WI38 (cell line): ENCODE data around the gene ABR.
"Not testable (repeated sequence)": the region's sequence is repeated elsewhere in the genome, so short reads cannot be mapped to it uniquely, and the experiment has no call there.

ENCODE experiments used
- H3K4me3 ChIP-seq: 2 replicates; pipeline ENCODE4 v1.5.1; 2011; ENCODE audit warnings: low read depth, mild to moderate bottlenecking, control low read depth, low read length
- CTCF ChIP-seq: IDR thresholded peaks from 2 replicates; pipeline ENCODE4 v1.5.1; 2012; ENCODE audit warnings: low read depth, mild to moderate bottlenecking, control low read depth, low read length

The ABR gene

DNA sequence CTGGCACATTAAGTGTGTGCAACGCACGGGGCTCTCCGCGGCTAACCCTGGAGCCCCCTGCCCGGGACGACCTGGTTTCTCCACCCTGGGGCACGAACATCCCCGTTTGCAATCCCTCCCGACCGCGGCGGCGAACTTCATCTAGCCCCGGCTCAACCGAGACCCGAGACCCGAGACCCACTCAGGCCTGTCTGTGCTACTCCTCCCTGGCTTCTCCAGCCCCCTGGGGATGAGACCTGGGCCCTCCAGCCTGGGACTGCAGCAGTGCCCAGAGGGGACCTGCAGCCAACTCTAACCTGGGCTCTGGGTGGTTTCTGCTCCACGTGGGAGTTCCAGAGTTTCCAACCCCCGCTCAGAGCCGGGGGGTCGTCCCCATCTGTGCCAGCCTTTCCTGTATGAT is 109.4 kb downstream of the ABR start:
- H3K4me3 ChIP-seq = no peak overlapping the region
- TF ChIP-seq CTCF = no peak

DNA sequence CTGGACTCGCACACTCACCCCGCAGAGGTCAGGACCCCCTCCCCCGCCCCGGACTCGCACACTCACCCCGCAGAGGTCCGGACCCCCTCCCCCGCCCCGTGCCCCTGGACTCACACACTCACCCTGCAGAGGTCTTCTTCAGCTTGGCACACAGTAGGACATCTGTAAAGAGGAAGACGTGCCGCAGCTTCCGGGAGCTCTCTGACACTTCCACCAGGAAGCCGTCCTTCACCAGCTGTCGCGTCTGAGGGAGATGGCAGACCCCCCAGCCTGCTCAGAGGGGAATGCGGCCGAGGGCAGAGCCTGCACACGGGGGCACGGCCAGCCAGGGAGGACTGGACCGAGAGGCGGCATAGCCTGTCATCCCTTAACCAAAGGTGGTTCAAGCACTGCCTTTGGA is 109.9 kb downstream of the ABR start:
- TF ChIP-seq CTCF = no peak

GRCh38 chr17:1068356-1068755 is 111.4 kb downstream of the ABR start:
- no peak for TF ChIP-seq CTCF
- H3K4me3 ChIP-seq = no peak overlapping the region

More for the DNA sequence above, 109.9 kb downstream of the ABR start:
- no peak overlapping the region for H3K4me3 ChIP-seq

- H3K4me3 ChIP-seq = no peak overlapping the region
- no peak for TF ChIP-seq CTCF
These were observed 112.4 kb downstream of the ABR start for GRCh38 chr17:1067282-1067956.

DNA sequence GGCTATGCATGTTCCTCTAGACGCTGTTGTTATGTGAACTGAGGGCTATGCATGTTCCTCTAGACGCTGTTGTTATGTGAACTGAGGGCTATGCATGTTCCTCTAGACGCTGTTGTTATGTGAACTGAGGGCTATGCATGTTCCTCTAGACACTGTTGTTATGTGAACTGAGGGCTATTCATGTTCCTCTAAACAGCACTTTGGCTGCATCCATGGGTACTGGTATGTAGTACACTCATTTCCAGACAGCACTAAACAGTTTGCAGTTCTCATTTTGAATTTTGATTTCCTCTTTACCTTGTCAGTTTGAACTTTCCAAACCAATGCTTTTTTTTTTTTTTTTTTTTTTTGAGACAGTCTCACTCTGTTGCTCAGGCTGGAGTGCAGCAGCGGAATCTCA is 114.4 kb downstream of the ABR start:
- H3K4me3 ChIP-seq = not testable (repeated sequence)

GRCh38 chr17:1060991-1061390 is 118.8 kb downstream of the ABR start:
- H3K4me3 ChIP-seq = no peak overlapping the region
- TF ChIP-seq CTCF = no peak

- no peak overlapping the region for H3K4me3 ChIP-seq
- TF ChIP-seq CTCF = no peak
These were observed 120.5 kb downstream of the ABR start for GRCh38 chr17:1059131-1059795.
